Nephron progenitor cell (in vitro differentiated cells): ENCODE results near the gene URM1.

Source experiments
- DNase-seq: peaks from one replicate; pipeline ENCODE4 v3.0.0; 2021
- H3K27ac Mint-ChIP-seq: 2 replicates; pipeline ENCODE4 v1.8.0; 2021; ENCODE audit warnings: mild to moderate bottlenecking, moderate library complexity, mixed read lengths
- H3K27me3 Mint-ChIP-seq: 2 replicates; pipeline ENCODE4 v1.8.0; 2021; ENCODE audit warnings: mild to moderate bottlenecking, low read depth, mixed read lengths; ENCODE audit not compliant: poor library complexity
- H3K36me3 Mint-ChIP-seq: 2 replicates; pipeline ENCODE4 v1.8.0; 2021; ENCODE audit warnings: low read depth, mixed read lengths
- H3K4me1 Mint-ChIP-seq: 2 replicates; pipeline ENCODE4 v1.8.0; 2021; ENCODE audit warnings: mixed read lengths
- H3K4me3 Mint-ChIP-seq: 2 replicates; pipeline ENCODE4 v1.8.0; 2021; ENCODE audit warnings: mild to moderate bottlenecking, moderate library complexity, mixed read lengths
- H3K9me3 Mint-ChIP-seq: 2 replicates; pipeline ENCODE4 v1.8.0; 2021; ENCODE audit warnings: mild to moderate bottlenecking, moderate library complexity, mixed read lengths
- CTCF ChIP-seq: fragments of 200-600 bp; sonication (generic); IDR thresholded peaks from 2 replicates; pipeline ENCODE4 v1.5.0; 2021; ENCODE audit warnings: antibody characterized with exemption

Gene URM1

GRCh38 chr9:128370752-128371629 is at the start of gene URM1:
Gene URM1, plus strand, starts transcription at chr9:128371374. Its CDS starts 7 bp downstream, at chr9:128371381.
- no peak for TF ChIP-seq CTCF
- H3K4me1 Mint-ChIP-seq: peaks cover 34% of the 10 kb centered on the region
- peak within 1 kb of the TSS; percentile 97 for H3K27ac Mint-ChIP-seq
- H3K36me3 Mint-ChIP-seq: peaks cover 5% of the 10 kb centered on the region
- H3K27me3 Mint-ChIP-seq: peaks cover 8% of the 10 kb centered on the region
- no peaks in the 10 kb centered on the region for H3K9me3 Mint-ChIP-seq
- DNase-seq: peak; percentile 90
- peak within 1 kb of the TSS; percentile 93 for H3K4me3 Mint-ChIP-seq

- Mint-ChIP-seq H3K4me3 (peak overlapping the region; percentile 97), H3K27me3 (peaks cover 4% of the 10 kb centered on the region), H3K36me3 (peaks cover 13% of the 10 kb centered on the region), H3K27ac (no peak overlapping the region), H3K4me1 (peaks cover 19% of the 10 kb centered on the region), H3K9me3 (no peaks in the 10 kb centered on the region)
- TF ChIP-seq CTCF: no peak
- DNase-seq: no peak
These were observed 49.2 kb upstream of the URM1 start for GRCh38 chr9:128321879-128322403.

GRCh38 chr9:128322404-128323211 is 48.6 kb upstream of the URM1 start, which contains the start of the genes COQ4 and TRUB2:
Gene COQ4, plus strand, starts transcription at chr9:128322839. Its CDS starts 20 bp downstream, at chr9:128322859.
Gene TRUB2, minus strand, starts transcription at chr9:128322447. Its CDS starts 39 bp downstream, at chr9:128322408.
- peak within 1 kb of the TSS; percentile 97 for H3K4me3 Mint-ChIP-seq
- H3K4me1 Mint-ChIP-seq: peaks cover 19% of the 10 kb centered on the region
- peaks cover 10% of the 10 kb centered on the region for H3K36me3 Mint-ChIP-seq
- H3K9me3 Mint-ChIP-seq: no peaks in the 10 kb centered on the region
- peaks cover 4% of the 10 kb centered on the region for H3K27me3 Mint-ChIP-seq
- H3K27ac Mint-ChIP-seq: peak within 1 kb of the TSS; percentile 99
- no peak for TF ChIP-seq CTCF
- DNase-seq: peak; percentile 92

- Mint-ChIP-seq H3K27ac (peak overlapping the region; percentile 78), H3K4me1 (peaks cover 19% of the 10 kb centered on the region), H3K9me3 (no peaks in the 10 kb centered on the region), H3K27me3 (peaks cover 4% of the 10 kb centered on the region), H3K36me3 (peaks cover 13% of the 10 kb centered on the region), H3K4me3 (peak overlapping the region; percentile 97)
- DNase-seq: no peak
- no peak for TF ChIP-seq CTCF
These were observed 47.9 kb upstream of the URM1 start for GRCh38 chr9:128323212-128323730.

GRCh38 chr9:128323791-128324190 is 47.4 kb upstream of the URM1 start:
- H3K27me3 Mint-ChIP-seq: peaks cover 4% of the 10 kb centered on the region
- peak overlapping the region; percentile 97 for H3K4me3 Mint-ChIP-seq
- no peak for DNase-seq
- H3K4me1 Mint-ChIP-seq: peaks cover 19% of the 10 kb centered on the region
- no peaks in the 10 kb centered on the region for H3K9me3 Mint-ChIP-seq
- H3K36me3 Mint-ChIP-seq: peaks cover 17% of the 10 kb centered on the region
- H3K27ac Mint-ChIP-seq: peak overlapping the region; percentile 78
- no peak for TF ChIP-seq CTCF
